MCF 10A (cell line): ENCODE data around the gene PPIAL4G. TPM values are rescaled to one million over a fixed set of nuclear protein-coding genes. Genes with fewer than 3 reads are reported as not detected.
"Not testable (repeated sequence)": the region's sequence is repeated elsewhere in the genome, so short reads cannot be mapped to it uniquely, and the experiment has no call there.

ENCODE experiments used
- Bru-seq: library from RNA; stranded (reverse); fragments of 400-500 nt; gene quantifications from one replicate; lab custom pipeline; 2021; lab: Mats Ljungman, UMichigan
- BruChase-seq, 2 experiments: library from RNA; stranded (reverse); fragments of 400-500 nt; gene quantifications; one replicate each; lab custom pipeline; 2021; lab: Mats Ljungman, UMichigan
- BruUV-seq: library from RNA; stranded (reverse); fragments of 400-500 nt; replicated peaks from 2 replicates; lab custom pipeline; 2021; lab: Mats Ljungman, UMichigan
- CTCF ChIA-PET: fragments of 300-600 bp; sonication (Branson Sonifier 250); formaldehyde crosslinking; extraction: SDS; loops from one replicate; lab custom pipeline; 2021; ENCODE audit warnings: antibody characterized with exemption, inconsistent platforms; lab: Yijun Ruan, JAX
- POLR2A ChIA-PET: fragments of 300-600, 350-650 bp; sonication (Branson Sonifier 250); formaldehyde crosslinking; extraction: SDS; loops from one replicate; lab custom pipeline; 2020; ENCODE audit warnings: antibody characterized with exemption, inconsistent platforms; lab: Yijun Ruan, JAX
- DNase-seq: peaks from one replicate; pipeline ENCODE4 v3.0.0-alpha.2; 2018; ENCODE audit not compliant: unreplicated experiment
- H3K27ac Mint-ChIP-seq: one replicate; pipeline ENCODE4 v1.8.0; 2022; ENCODE audit warnings: mild to moderate bottlenecking, low read depth, mixed read lengths; ENCODE audit not compliant: unreplicated experiment
- H3K27me3 Mint-ChIP-seq: one replicate; pipeline ENCODE4 v1.8.0; 2022; ENCODE audit warnings: mixed read lengths; ENCODE audit not compliant: insufficient read depth, unreplicated experiment
- H3K36me3 Mint-ChIP-seq: one replicate; pipeline ENCODE4 v1.8.0; 2022; ENCODE audit warnings: mild to moderate bottlenecking, moderate library complexity, mixed read lengths; ENCODE audit not compliant: insufficient read depth, unreplicated experiment
- H3K4me1 Mint-ChIP-seq: one replicate; pipeline ENCODE4 v1.8.0; 2022; ENCODE audit warnings: mixed read lengths; ENCODE audit not compliant: insufficient read depth, unreplicated experiment
- H3K4me3 Mint-ChIP-seq: one replicate; pipeline ENCODE4 v1.8.0; 2022; ENCODE audit warnings: mild to moderate bottlenecking, moderate library complexity, mixed read lengths; ENCODE audit not compliant: unreplicated experiment
- H3K9me3 Mint-ChIP-seq: one replicate; pipeline ENCODE4 v1.8.0; 2022; ENCODE audit warnings: mixed read lengths; ENCODE audit not compliant: unreplicated experiment
- intact Hi-C: fragments of 100-400 bp; cut with micrococcal nuclease; formaldehyde crosslinking; loops from 2 replicates; pipeline ENCODE4 v1.14.1; 2022
- long read RNA-seq: library from polyadenylated mRNA; stranded (forward); transcript quantifications from one replicate; pipeline ENCODE4 v2.0.0, GENCODE V29; 2022
- total RNA-seq: library from RNA; stranded (reverse); gene quantifications from 2 replicates; pipeline ENCODE4 v1.2.3, GENCODE V29; 2022
- TF ChIP-seq, protein P1 (sequence below): fragments of 200-600 bp; IDR thresholded peaks from one replicate; pipeline ENCODE4 v1.8.0; 2022; ENCODE audit warnings: antibody characterized with exemption, mild to moderate bottlenecking; ENCODE audit not compliant: unreplicated experiment

PPIAL4G gene
- total RNA-seq (not detected in 2 replicates), Bru-seq, nascent RNA (not detected), BruChase-seq, experiment 1, labeled RNA remaining after a 6-hour chase (not detected), BruChase-seq, experiment 2, labeled RNA remaining after a 2-hour chase (percentile 13 among the genes with signal in this experiment)
- long read RNA-seq, result 0 reads

DNA sequence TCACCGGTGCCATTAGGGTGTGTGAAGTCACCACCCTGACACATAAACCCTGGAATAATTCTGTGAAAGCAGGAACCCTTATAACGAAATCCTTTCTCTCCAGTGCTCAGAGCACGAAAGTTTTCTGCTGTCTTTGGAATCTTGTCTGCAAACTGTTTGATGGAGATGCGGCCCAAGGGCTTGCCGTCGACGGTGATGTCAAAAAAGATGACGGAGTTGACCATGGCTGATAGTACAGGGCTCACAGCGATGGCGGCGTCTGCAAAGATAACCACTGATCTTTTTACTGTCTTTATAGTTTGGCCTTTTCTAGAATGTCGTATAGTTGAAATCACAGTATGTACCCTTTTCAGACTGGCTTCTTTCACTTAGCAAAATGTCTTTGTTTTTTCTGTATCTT, at the start of gene PPIAL4G:
TSS of gene PPIAL4G (minus strand) at position 274 of the 400 bp plus-strand sequence. CDS start at position 224, 50 bp downstream.
- H3K36me3 Mint-ChIP-seq, H3K27me3 Mint-ChIP-seq, DNase-seq, CTCF ChIA-PET, BruUV-seq, H3K4me1 Mint-ChIP-seq, POLR2A ChIA-PET, H3K27ac Mint-ChIP-seq, intact Hi-C loops, H3K9me3 Mint-ChIP-seq, H3K4me3 Mint-ChIP-seq: not testable (repeated sequence)

DNA sequence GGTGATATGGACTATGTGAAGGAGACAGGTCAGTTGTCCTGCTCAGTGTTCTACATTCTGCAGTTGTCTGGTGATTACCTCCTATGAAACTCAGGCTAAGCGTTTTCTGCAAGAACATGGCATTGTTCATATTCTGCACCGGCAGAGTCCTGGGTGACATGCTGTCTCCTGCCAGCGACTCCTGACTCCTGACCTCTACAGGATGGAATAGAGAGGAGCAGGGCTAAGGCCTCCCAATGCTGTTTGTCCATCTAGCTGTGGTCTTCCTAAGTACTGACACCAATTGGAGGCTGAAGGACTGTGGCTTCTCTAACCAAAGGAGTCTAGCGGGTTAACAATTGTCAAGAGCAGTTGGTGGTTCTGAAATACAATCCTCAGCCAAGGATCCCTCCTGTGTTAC, 49.1 kb upstream of the PPIAL4G start:
- H3K4me1 Mint-ChIP-seq, H3K4me3 Mint-ChIP-seq, H3K9me3 Mint-ChIP-seq, DNase-seq, BruUV-seq, POLR2A ChIA-PET, H3K27ac Mint-ChIP-seq, intact Hi-C loops, CTCF ChIA-PET, H3K27me3 Mint-ChIP-seq: not testable (repeated sequence)
- peaks cover 28% of the 10 kb centered on the region for H3K36me3 Mint-ChIP-seq

DNA sequence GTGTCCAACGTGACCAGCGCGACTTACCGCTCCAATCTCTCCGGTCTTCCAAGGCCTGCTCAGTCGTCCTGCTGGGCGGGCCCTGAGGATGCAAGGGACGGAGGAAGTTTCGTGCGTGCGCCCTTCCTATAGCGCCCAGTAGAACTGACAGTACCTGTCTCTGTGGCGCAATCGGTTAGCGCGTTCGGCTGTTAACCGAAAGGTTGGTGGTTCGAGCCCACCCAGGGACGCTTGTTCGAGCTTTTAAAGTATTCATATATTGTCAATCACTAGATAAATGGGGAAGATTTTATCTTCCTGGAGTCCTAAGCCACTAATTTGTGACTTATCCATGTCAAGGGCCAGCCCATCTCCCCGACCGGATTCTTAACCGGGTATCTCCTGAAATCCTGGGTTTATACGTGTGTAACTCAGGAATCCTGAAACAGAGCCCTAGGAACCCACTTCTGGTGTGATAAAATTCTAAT, 46.0 kb upstream of the PPIAL4G start:
- BruUV-seq, H3K27me3 Mint-ChIP-seq, H3K4me1 Mint-ChIP-seq, H3K9me3 Mint-ChIP-seq, POLR2A ChIA-PET, intact Hi-C loops: not testable (repeated sequence)
- Mint-ChIP-seq H3K4me3 (peak overlapping the region; percentile 68), H3K36me3 (peaks cover 17% of the 10 kb centered on the region), H3K27ac (peak overlapping the region; percentile 67)
- peak; percentile 69 for DNase-seq
- CTCF ChIA-PET, result interaction anchor here (0.6 kb wide), 1 partner anchor 158 kb away, joined by 3 read pairs; no protein-coding TSS in a partner anchor

DNA sequence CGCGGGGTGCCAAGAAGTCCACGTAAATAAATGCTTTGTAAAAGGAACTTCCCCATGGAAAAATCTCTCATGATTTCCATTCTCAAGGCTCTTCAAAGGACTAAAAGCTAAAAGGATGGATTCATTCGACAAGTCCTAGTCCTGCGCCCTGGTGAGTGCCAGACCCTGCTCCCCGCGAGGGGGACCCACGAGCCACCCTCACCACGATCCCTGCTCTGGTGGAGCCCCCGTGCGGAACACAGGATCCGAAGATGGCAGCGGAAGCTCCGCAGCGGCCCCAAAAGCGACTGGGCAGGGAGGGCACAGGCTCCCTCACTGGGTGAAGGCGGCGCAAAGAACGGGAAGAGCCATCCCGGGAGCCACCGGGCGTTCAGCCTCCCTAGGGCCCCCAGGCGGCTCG, 45.5 kb upstream of the PPIAL4G start:
- H3K27ac Mint-ChIP-seq, BruUV-seq, POLR2A ChIA-PET, H3K27me3 Mint-ChIP-seq, H3K9me3 Mint-ChIP-seq, DNase-seq, H3K4me1 Mint-ChIP-seq, intact Hi-C loops: not testable (repeated sequence)
- CTCF ChIA-PET, result interaction anchor here (0.6 kb wide), 1 partner anchor 157 kb away, joined by 3 read pairs; no protein-coding TSS in a partner anchor
- peaks cover 11% of the 10 kb centered on the region for H3K36me3 Mint-ChIP-seq
- TF ChIP-seq, protein P1, sequence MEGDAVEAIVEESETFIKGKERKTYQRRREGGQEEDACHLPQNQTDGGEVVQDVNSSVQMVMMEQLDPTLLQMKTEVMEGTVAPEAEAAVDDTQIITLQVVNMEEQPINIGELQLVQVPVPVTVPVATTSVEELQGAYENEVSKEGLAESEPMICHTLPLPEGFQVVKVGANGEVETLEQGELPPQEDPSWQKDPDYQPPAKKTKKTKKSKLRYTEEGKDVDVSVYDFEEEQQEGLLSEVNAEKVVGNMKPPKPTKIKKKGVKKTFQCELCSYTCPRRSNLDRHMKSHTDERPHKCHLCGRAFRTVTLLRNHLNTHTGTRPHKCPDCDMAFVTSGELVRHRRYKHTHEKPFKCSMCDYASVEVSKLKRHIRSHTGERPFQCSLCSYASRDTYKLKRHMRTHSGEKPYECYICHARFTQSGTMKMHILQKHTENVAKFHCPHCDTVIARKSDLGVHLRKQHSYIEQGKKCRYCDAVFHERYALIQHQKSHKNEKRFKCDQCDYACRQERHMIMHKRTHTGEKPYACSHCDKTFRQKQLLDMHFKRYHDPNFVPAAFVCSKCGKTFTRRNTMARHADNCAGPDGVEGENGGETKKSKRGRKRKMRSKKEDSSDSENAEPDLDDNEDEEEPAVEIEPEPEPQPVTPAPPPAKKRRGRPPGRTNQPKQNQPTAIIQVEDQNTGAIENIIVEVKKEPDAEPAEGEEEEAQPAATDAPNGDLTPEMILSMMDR, result peak; percentile 12
- H3K4me3 Mint-ChIP-seq, result peak overlapping the region; percentile 68

DNA sequence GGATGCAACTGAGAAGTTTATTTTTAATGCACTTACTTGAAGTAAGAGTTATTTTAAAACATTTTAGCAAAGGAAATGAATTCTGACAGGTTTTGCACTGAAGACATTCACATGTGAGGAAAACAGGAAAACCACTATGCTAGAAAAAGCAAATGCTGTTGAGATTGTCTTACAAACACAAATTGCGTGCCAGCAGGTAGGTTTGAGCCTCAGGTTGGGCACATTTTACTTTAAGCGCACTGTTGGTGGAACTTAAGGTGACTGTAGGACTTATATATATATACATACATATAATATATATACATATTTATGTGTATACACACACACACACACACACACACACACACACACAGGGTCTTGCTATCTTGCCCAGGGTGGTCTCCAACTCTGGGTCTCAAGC, 43.5 kb upstream of the PPIAL4G start:
- H3K9me3 Mint-ChIP-seq, CTCF ChIA-PET, H3K27me3 Mint-ChIP-seq, intact Hi-C loops, DNase-seq, H3K4me1 Mint-ChIP-seq, POLR2A ChIA-PET, H3K4me3 Mint-ChIP-seq, H3K27ac Mint-ChIP-seq, BruUV-seq: not testable (repeated sequence)
- peaks cover 20% of the 10 kb centered on the region for H3K36me3 Mint-ChIP-seq

DNA sequence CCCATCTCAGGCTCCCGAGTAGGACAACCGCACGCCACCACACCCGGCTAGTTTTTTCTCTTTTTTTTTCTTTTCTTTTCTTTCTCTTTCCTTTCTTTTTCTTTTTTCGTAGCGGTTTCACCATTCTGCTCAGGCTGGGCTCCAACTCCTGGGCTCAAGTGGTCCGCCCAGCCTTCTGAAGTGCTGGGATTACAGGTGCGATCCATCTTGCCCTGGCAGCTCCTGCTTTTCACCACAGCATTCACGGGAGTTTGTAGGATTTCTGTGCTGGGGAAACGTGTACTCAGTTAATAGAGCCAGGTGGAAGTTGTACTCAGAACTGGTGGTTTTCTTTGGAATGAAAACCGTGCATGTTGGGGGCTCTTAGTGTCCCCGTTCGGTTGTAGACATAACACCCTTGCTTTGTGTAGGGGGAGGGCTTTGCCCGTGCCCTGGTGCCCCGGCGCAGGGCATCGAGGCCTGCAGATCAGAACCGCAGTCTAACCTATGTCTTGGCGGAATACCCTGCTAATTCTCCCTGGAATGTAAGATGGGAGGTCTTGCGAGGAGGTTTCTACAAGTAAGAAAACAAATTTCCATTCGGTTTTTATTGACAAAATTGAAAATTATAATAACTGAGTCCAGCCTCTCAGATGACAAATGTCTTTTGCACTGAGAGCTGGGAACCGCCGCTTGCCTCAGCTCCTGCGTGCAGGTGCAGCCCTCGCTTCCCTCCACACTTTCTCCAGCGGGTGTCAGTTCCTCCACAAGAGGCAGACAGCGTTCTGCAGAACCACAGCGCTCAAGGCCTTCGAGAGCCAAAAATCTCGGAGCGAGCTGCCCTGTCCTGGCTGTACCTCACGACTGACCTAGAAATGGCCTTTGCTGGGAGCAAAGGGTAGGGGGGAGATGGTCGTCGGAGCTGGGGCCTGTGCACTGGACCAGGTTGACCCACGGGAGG, 40.4 kb upstream of the PPIAL4G start:
- ChIA-PET CTCF (interaction anchor here (0.6 kb wide), 1 partner anchor 134 kb away, joined by 3 read pairs; no protein-coding TSS in a partner anchor), POLR2A (interaction anchor here (0.6 to 1.3 kb wide), 6 partner anchors 97 to 1220 kb away, joined by 3 to 7 read pairs (median 4); no protein-coding TSS in a partner anchor)
- H3K9me3 Mint-ChIP-seq, intact Hi-C loops, BruUV-seq, H3K27me3 Mint-ChIP-seq, DNase-seq, H3K4me1 Mint-ChIP-seq: not testable (repeated sequence)
- peak overlapping the region; percentile 100 for H3K27ac Mint-ChIP-seq
- H3K36me3 Mint-ChIP-seq, result peaks cover 14% of the 10 kb centered on the region
- H3K4me3 Mint-ChIP-seq, result peak overlapping the region; percentile 86

DNA sequence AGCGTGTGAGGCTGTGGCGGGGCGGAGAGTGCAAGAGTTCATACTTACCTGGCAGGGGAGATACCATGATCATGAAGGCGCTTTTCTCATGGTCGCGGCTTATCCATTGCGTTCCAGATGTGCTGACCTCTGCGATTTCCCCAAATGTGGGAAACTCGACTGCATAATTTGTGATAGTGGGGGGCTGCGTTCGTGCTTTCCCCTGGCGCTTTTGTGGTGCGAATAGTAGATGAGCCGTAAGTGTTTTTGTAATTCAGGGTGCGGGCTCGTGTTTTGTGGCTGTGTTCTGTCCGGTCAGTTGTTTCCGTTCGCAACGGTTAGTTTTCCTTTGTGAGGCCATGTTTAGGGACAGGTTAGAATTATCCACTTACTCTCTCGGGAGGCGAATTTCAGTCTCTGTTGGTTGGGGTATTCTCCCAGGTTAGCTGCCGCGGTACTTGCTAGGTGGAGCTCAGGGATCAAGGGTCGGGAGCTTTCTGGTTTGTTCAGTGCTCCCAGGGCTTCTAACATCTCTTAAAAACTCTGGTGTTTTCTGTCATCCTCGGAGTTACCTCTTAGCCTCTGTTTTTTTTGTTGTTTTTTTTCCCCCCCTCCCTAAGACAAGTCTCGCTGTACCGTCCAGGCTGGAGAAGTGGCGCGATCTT, 39.6 kb upstream of the PPIAL4G start:
- TSS peak; percentile 93 for BruUV-seq
- H3K4me3 Mint-ChIP-seq, result peak overlapping the region; percentile 86
- H3K36me3 Mint-ChIP-seq, result peaks cover 14% of the 10 kb centered on the region
- H3K9me3 Mint-ChIP-seq, H3K4me1 Mint-ChIP-seq, intact Hi-C loops, H3K27me3 Mint-ChIP-seq: not testable (repeated sequence)
- peak; percentile 100 for DNase-seq
- POLR2A ChIA-PET, result interaction anchor here (0.6 to 1.3 kb wide), 6 partner anchors 96 to 1219 kb away, joined by 3 to 7 read pairs (median 4); no protein-coding TSS in a partner anchor
- H3K27ac Mint-ChIP-seq, result peak overlapping the region; percentile 100
- CTCF ChIA-PET, result interaction anchor here (0.6 kb wide), 1 partner anchor 134 kb away, joined by 3 read pairs; no protein-coding TSS in a partner anchor
